Esophagus muscularis mucosa (tissue), 4 donors: ENCODE measurements around the gene NXPE2.

Source experiments
- CTCF ChIP-seq, 3 experiments: fragments of 200-600 bp in 2 of 3; fragments of 450-650 bp in 1 of 3; sonication (generic) in 2 of 3; IDR thresholded peaks; one replicate each; pipeline ENCODE4 v1.5.1; 2017 to 2019; ENCODE audit warnings: antibody characterized with exemption in 3 of 3, mild to moderate bottlenecking in 2 of 3, moderate library complexity in 1 of 3
- EP300 ChIP-seq: sonication (generic); formaldehyde crosslinking; IDR thresholded peaks from one replicate; pipeline ENCODE4 v1.6.1; 2017; ENCODE audit warnings: antibody characterized with exemption
- POLR2A ChIP-seq: fragments of 450-650 bp; IDR thresholded peaks from one replicate; pipeline ENCODE4 v1.6.1; 2017; ENCODE audit warnings: antibody characterized with exemption, moderate library complexity, mild to moderate bottlenecking, low read depth
- POLR2AphosphoS5 ChIP-seq, 2 donors: sonication (generic); formaldehyde crosslinking; IDR thresholded peaks; one replicate each; pipeline ENCODE4 v1.6.1; 2017; ENCODE audit warnings: antibody characterized with exemption in 2 of 2

- no peak for TF ChIP-seq CTCF (IDR thresholded peaks at IDR 0.05)
- no peak for TF ChIP-seq EP300
- TF ChIP-seq POLR2A = no peak
- TF ChIP-seq POLR2AphosphoS5 (IDR thresholded peaks at IDR 0.05) = no peak
Measured at GRCh38 chr11:114719562-114719961, 41.2 kb downstream of the NXPE2 start.
